ENCODE data around the gene RAB6A. TPM values are rescaled to one million over a fixed set of nuclear protein-coding genes. Genes with fewer than 3 reads are reported as not detected.

RAB6A gene
- polyA plus RNA-seq, 2 of the 4 experiments (the other 2 are of a cell fraction), result 75.7 to 141 TPM

- ChIA-PET POLR2A (no interaction called here), CTCF (interaction anchor here (0.7 to 2.2 kb wide), 7 partner anchors 8 to 361 kb away, joined by 3 to 4 read pairs (median 3); no protein-coding TSS in a partner anchor)
- Histone ChIP-seq H3K27ac (no peak overlapping the region), H3K4me2 (no peak overlapping the region), H3K4me1 (no peaks in the 10 kb centered on the region), H3K4me3 (no peak overlapping the region), H3K9me3 (no peaks in the 10 kb centered on the region)
- ATAC-seq (no peak), FAIRE-seq (no peak), DNase-seq (ENCODE audit: low read depth in 1 of 2, low spot score in 1 of 2) (no peak)
- TF ChIP-seq CHD2 (IDR thresholded peaks at IDR 0.05; ENCODE audit: low read length, partially characterized antibody), result no peak
- TF ChIP-seq RFX5 (IDR thresholded peaks at IDR 0.05), result no peak
- TF ChIP-seq ATOH8 (CRISPR knock-in tag; IDR thresholded peaks at IDR 0.05; ENCODE audit: low read depth), result no peak
- TF ChIP-seq MYC (IDR thresholded peaks at IDR 0.05; ENCODE audit: borderline replicate concordance, low read length), result no peak
- no peak for TF ChIP-seq JUNB (IDR thresholded peaks at IDR 0.05)
- TF ChIP-seq, protein P1, sequence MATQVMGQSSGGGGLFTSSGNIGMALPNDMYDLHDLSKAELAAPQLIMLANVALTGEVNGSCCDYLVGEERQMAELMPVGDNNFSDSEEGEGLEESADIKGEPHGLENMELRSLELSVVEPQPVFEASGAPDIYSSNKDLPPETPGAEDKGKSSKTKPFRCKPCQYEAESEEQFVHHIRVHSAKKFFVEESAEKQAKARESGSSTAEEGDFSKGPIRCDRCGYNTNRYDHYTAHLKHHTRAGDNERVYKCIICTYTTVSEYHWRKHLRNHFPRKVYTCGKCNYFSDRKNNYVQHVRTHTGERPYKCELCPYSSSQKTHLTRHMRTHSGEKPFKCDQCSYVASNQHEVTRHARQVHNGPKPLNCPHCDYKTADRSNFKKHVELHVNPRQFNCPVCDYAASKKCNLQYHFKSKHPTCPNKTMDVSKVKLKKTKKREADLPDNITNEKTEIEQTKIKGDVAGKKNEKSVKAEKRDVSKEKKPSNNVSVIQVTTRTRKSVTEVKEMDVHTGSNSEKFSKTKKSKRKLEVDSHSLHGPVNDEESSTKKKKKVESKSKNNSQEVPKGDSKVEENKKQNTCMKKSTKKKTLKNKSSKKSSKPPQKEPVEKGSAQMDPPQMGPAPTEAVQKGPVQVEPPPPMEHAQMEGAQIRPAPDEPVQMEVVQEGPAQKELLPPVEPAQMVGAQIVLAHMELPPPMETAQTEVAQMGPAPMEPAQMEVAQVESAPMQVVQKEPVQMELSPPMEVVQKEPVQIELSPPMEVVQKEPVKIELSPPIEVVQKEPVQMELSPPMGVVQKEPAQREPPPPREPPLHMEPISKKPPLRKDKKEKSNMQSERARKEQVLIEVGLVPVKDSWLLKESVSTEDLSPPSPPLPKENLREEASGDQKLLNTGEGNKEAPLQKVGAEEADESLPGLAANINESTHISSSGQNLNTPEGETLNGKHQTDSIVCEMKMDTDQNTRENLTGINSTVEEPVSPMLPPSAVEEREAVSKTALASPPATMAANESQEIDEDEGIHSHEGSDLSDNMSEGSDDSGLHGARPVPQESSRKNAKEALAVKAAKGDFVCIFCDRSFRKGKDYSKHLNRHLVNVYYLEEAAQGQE (IDR thresholded peaks at IDR 0.05), result no peak
- no peak for TF ChIP-seq ZSCAN20 (CRISPR knock-in tag; IDR thresholded peaks at IDR 0.05)
- no peak for TF ChIP-seq NFE2L2 (conservative IDR thresholded peaks at IDR 0.05; ENCODE audit: low read length)
- no peak for TF ChIP-seq RAD21 (conservative IDR thresholded peaks at IDR 0.05 in 1 of 2, IDR thresholded peaks at IDR 0.05 in 1 of 2)
- 85% methylated on average over 1 of the region's 1 CpG for WGBS (ENCODE audit: missing lambda C conversion rate)
Measured at GRCh38 chr11:73667891-73668290, 93.0 kb downstream of the RAB6A start.

- no peaks in the 10 kb centered on the region for H3K9me3 ChIP-seq
- POLR2A ChIA-PET, result no interaction called here
- ATAC-seq (no peak), DNase-seq (ENCODE audit: low read depth in 1 of 2, low spot score in 1 of 2) (no peak), FAIRE-seq (no peak)
- no peak overlapping the region for H3K4me2 ChIP-seq
- TF ChIP-seq FOSL2 (IDR thresholded peaks at IDR 0.05) (no peak), FOSL2 (CRISPR knock-in tag; IDR thresholded peaks at IDR 0.05) (no peak), RARB (CRISPR knock-in tag; IDR thresholded peaks at IDR 0.05) (no peak), RFX5 (IDR thresholded peaks at IDR 0.05) (no peak), MAZ (IDR thresholded peaks at IDR 0.05; ENCODE audit: borderline replicate concordance, low read depth, low read length) (no peak), CEBPB (IDR thresholded peaks at IDR 0.05) (no peak), FOSB (CRISPR knock-in tag; IDR thresholded peaks at IDR 0.05) (no peak), POLR2A (IDR thresholded peaks at IDR 0.05; ENCODE audit: low read length) (no peak), RNF2 (IDR thresholded peaks at IDR 0.05; ENCODE audit: borderline replicate concordance, low read depth) (no peak), JUN (IDR thresholded peaks at IDR 0.05) (no peak), FOXS1 (CRISPR knock-in tag; IDR thresholded peaks at IDR 0.05) (no peak), CBX8 (IDR thresholded peaks at IDR 0.05) (no peak), POLR2AphosphoS2 (conservative IDR thresholded peaks at IDR 0.05; ENCODE audit: low read length) (no peak), RAD21 (conservative IDR thresholded peaks at IDR 0.05 in 1 of 2, IDR thresholded peaks at IDR 0.05 in 1 of 2) (no peak), NFE2L2 (conservative IDR thresholded peaks at IDR 0.05; ENCODE audit: low read length) (no peak)
- TF ChIP-seq, protein P1 (IDR thresholded peaks at IDR 0.05), result no peak
- TF ChIP-seq, protein P2, sequence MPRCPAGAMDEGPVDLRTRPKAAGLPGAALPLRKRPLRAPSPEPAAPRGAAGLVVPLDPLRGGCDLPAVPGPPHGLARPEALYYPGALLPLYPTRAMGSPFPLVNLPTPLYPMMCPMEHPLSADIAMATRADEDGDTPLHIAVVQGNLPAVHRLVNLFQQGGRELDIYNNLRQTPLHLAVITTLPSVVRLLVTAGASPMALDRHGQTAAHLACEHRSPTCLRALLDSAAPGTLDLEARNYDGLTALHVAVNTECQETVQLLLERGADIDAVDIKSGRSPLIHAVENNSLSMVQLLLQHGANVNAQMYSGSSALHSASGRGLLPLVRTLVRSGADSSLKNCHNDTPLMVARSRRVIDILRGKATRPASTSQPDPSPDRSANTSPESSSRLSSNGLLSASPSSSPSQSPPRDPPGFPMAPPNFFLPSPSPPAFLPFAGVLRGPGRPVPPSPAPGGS (IDR thresholded peaks at IDR 0.05), result no peak
- TF ChIP-seq, protein P3, sequence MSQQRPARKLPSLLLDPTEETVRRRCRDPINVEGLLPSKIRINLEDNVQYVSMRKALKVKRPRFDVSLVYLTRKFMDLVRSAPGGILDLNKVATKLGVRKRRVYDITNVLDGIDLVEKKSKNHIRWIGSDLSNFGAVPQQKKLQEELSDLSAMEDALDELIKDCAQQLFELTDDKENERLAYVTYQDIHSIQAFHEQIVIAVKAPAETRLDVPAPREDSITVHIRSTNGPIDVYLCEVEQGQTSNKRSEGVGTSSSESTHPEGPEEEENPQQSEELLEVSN (IDR thresholded peaks at IDR 0.05; ENCODE audit: borderline replicate concordance, low read depth), result no peak
- CTCF ChIA-PET, result interaction anchor here (0.8 to 7.6 kb wide), 4 partner anchors 39 to 314 kb away, joined by 4 to 129 read pairs (median 8); no protein-coding TSS in a partner anchor
- no peak overlapping the region for H3K4me3 ChIP-seq
- H3K4me1 ChIP-seq, result no peaks in the 10 kb centered on the region
- H3K27ac ChIP-seq, result no peak overlapping the region
Measured at GRCh38 chr11:73664877-73665276, 96.0 kb downstream of the RAB6A start.
